Large intestine (tissue), 3 donors: ENCODE data around the gene DNAJC25. TPM values are rescaled to one million over a fixed set of nuclear protein-coding genes. Genes with fewer than 3 reads are reported as not detected.

ENCODE experiments used
- DNase-seq, 2 donors: peaks; one replicate each; pipeline versions ENCODE4 v3.0.0 to v3.0.0-alpha.2; 2013
- H3K27ac ChIP-seq: one replicate; pipeline ENCODE4 v1.5.1; 2013; ENCODE audit warnings: low read length
- H3K27me3 ChIP-seq: 2 replicates; pipeline ENCODE4 v1.6.1; 2013; ENCODE audit warnings: low read length; ENCODE audit not compliant: control insufficient read depth, insufficient read depth
- H3K36me3 ChIP-seq: 2 replicates; pipeline ENCODE4 v1.6.1; 2013; ENCODE audit warnings: low read length; ENCODE audit not compliant: control insufficient read depth, insufficient read depth
- H3K4me1 ChIP-seq: one replicate; pipeline ENCODE4 v1.6.1; 2013; ENCODE audit warnings: low read length; ENCODE audit not compliant: control insufficient read depth, insufficient read depth
- H3K4me3 ChIP-seq: one replicate; pipeline ENCODE4 v1.5.1; 2013; ENCODE audit warnings: low read length
- H3K9me3 ChIP-seq: one replicate; pipeline ENCODE4 v1.6.1; 2013; ENCODE audit warnings: mild to moderate bottlenecking, low read depth, low read length, moderate library complexity; ENCODE audit not compliant: control insufficient read depth
- WGBS: methylation state at CpG from one replicate; pipeline ENCODE4 v1.1.5; 2013; ENCODE audit warnings: low lambda C conversion rate; ENCODE audit not compliant: insufficient coverage; 5-methylcytosine and 5-hydroxymethylcytosine counted together
- polyA plus RNA-seq: library from polyadenylated mRNA; unstranded; fragments of 120-200 nt; gene quantifications from one replicate; pipeline ENCODE4 v1.2.1, GENCODE V29; 2013

Gene DNAJC25
- polyA plus RNA-seq, 1 donor, result 12.3 TPM

GRCh38 chr9:111622626-111623025 is 8.5 kb upstream of the DNAJC25 start:
- no peak for DNase-seq
- peaks cover 4% of the 10 kb centered on the region for H3K9me3 ChIP-seq
- H3K4me1 ChIP-seq, result peaks cover 18% of the 10 kb centered on the region
- H3K27ac ChIP-seq, result no peak overlapping the region
- H3K4me3 ChIP-seq, result no peak overlapping the region
- no CpG with 5 or more reads among the region's 3 CpGs for WGBS
- no peaks in the 10 kb centered on the region for H3K27me3 ChIP-seq
- H3K36me3 ChIP-seq, result no peaks in the 10 kb centered on the region

- Histone ChIP-seq H3K4me3 (no peak overlapping the region), H3K27ac (peak overlapping the region; percentile 72), H3K36me3 (no peaks in the 10 kb centered on the region), H3K4me1 (peaks cover 29% of the 10 kb centered on the region), H3K27me3 (no peaks in the 10 kb centered on the region), H3K9me3 (no peaks in the 10 kb centered on the region)
- whole genome bisulfite sequencing, result 20% methylated on average over 1 of the region's 7 CpGs
- peak; percentile 86 to 95 for DNase-seq
Measured at GRCh38 chr9:111627260-111627963, 3.7 kb upstream of the DNAJC25 start.

- no peaks in the 10 kb centered on the region for H3K9me3 ChIP-seq
- no peaks in the 10 kb centered on the region for H3K36me3 ChIP-seq
- no peak for DNase-seq
- 100% methylated on average over 1 of the region's 7 CpGs for WGBS
- no peaks in the 10 kb centered on the region for H3K27me3 ChIP-seq
- H3K4me3 ChIP-seq, result no peak overlapping the region
- peak overlapping the region; percentile 34 for H3K27ac ChIP-seq
- peaks cover 29% of the 10 kb centered on the region for H3K4me1 ChIP-seq
Measured at GRCh38 chr9:111628411-111628810, 2.7 kb upstream of the DNAJC25 start.

GRCh38 chr9:111630182-111630963 is 761 bp upstream of the DNAJC25 start:
- WGBS, result 0% methylated on average over 1 of the region's 17 CpGs
- peaks cover 35% of the 10 kb centered on the region for H3K4me1 ChIP-seq
- no peak for DNase-seq
- H3K9me3 ChIP-seq, result no peaks in the 10 kb centered on the region
- peak overlapping the region; percentile 88 for H3K4me3 ChIP-seq
- H3K27ac ChIP-seq, result peak overlapping the region; percentile 61
- H3K27me3 ChIP-seq, result no peaks in the 10 kb centered on the region
- no peaks in the 10 kb centered on the region for H3K36me3 ChIP-seq

GRCh38 chr9:111630964-111631213 is 245 bp upstream of the DNAJC25 start:
- no CpG with 5 or more reads among the region's 14 CpGs for WGBS
- no peak for DNase-seq
- Histone ChIP-seq H3K9me3 (no peaks in the 10 kb centered on the region), H3K27me3 (no peaks in the 10 kb centered on the region), H3K27ac (peak overlapping the region; percentile 61), H3K36me3 (no peaks in the 10 kb centered on the region), H3K4me3 (peak overlapping the region; percentile 88), H3K4me1 (peaks cover 32% of the 10 kb centered on the region)

- Histone ChIP-seq H3K9me3 (no peaks in the 10 kb centered on the region), H3K4me3 (peak overlapping the region; percentile 88), H3K4me1 (peaks cover 21% of the 10 kb centered on the region), H3K27me3 (no peaks in the 10 kb centered on the region), H3K36me3 (no peaks in the 10 kb centered on the region), H3K27ac (peak overlapping the region; percentile 80)
- 18% methylated on average over 3 of the region's 5 CpGs for WGBS
- DNase-seq, result peak in 1 of 2 donors; percentile 63
Measured at GRCh38 chr9:111632060-111632459, 926 bp downstream of the DNAJC25 start.

- peaks cover 17% of the 10 kb centered on the region for H3K4me1 ChIP-seq
- no peaks in the 10 kb centered on the region for H3K27me3 ChIP-seq
- no peak for DNase-seq
- H3K4me3 ChIP-seq, result peak overlapping the region; percentile 88
- 24% methylated on average over 4 of the region's 7 CpGs for WGBS
- H3K36me3 ChIP-seq, result no peaks in the 10 kb centered on the region
- H3K9me3 ChIP-seq, result no peaks in the 10 kb centered on the region
- H3K27ac ChIP-seq, result peak overlapping the region; percentile 80
Measured at GRCh38 chr9:111632695-111633388, 1.7 kb downstream of the DNAJC25 start.

- no peaks in the 10 kb centered on the region for H3K36me3 ChIP-seq
- WGBS, result no CpG with 5 or more reads among the region's 1 CpG
- no peak overlapping the region for H3K27ac ChIP-seq
- H3K4me1 ChIP-seq, result peaks cover 11% of the 10 kb centered on the region
- no peak for DNase-seq
- no peaks in the 10 kb centered on the region for H3K27me3 ChIP-seq
- H3K9me3 ChIP-seq, result no peaks in the 10 kb centered on the region
- no peak overlapping the region for H3K4me3 ChIP-seq
Measured at GRCh38 chr9:111633389-111633736, 2.2 kb downstream of the DNAJC25 start.

GRCh38 chr9:111634860-111635259 is 3.7 kb downstream of the DNAJC25 start:
- Histone ChIP-seq H3K9me3 (no peaks in the 10 kb centered on the region), H3K4me3 (no peak overlapping the region), H3K4me1 (peaks cover 6% of the 10 kb centered on the region), H3K27ac (no peak overlapping the region), H3K27me3 (no peaks in the 10 kb centered on the region), H3K36me3 (no peaks in the 10 kb centered on the region)
- DNase-seq, result no peak
- WGBS, result no CpG with 5 or more reads among the region's 1 CpG

- WGBS, result 85% methylated on average over 5 of the region's 6 CpGs
- Histone ChIP-seq H3K4me1 (peaks cover 6% of the 10 kb centered on the region), H3K4me3 (no peak overlapping the region), H3K27me3 (no peaks in the 10 kb centered on the region), H3K36me3 (no peaks in the 10 kb centered on the region), H3K27ac (no peak overlapping the region), H3K9me3 (no peaks in the 10 kb centered on the region)
- no peak for DNase-seq
Measured at GRCh38 chr9:111637421-111637950, 6.4 kb downstream of the DNAJC25 start.
